Left lung (tissue), 10 donors: ENCODE measurements around the gene CD300LD. TPM values are rescaled to one million over a fixed set of nuclear protein-coding genes. Genes with fewer than 3 reads are reported as not detected.

Source experiments
- ATAC-seq: fragments of 200-7000 bp; cut with Tn5 transposase; one replicate; pipeline ENCODE4 v1.9.1; 2020; ENCODE audit warnings: moderate library complexity
- DNase-seq, 4 donors: peaks; one replicate each; pipeline ENCODE4 v3.0.0-alpha.2; 2013 to 2020
- H3K27ac ChIP-seq, 2 donors: fragments of 200-600 bp; sonication (generic) in 1 of 2; one replicate each; pipeline versions ENCODE4 v1.5.0 to v1.8.0; 2020 to 2021
- H3K27me3 ChIP-seq, 2 donors: fragments of 200-600 bp; sonication (generic) in 1 of 2; one replicate each; pipeline versions ENCODE4 v1.5.0 to v1.8.0; 2020 to 2021
- H3K36me3 ChIP-seq, 2 donors: fragments of 200-600 bp; sonication (generic) in 1 of 2; one replicate each; pipeline versions ENCODE4 v1.5.0 to v1.8.0; 2020 to 2021
- H3K4me1 ChIP-seq, 2 donors: fragments of 200-600 bp; one replicate each; pipeline ENCODE4 v1.8.0; 2021
- H3K4me3 ChIP-seq, 2 donors: fragments of 200-600 bp; sonication (generic) in 1 of 2; one replicate each; pipeline versions ENCODE4 v1.5.0 to v1.8.0; 2020 to 2021; ENCODE audit warnings: mild to moderate bottlenecking in 1 of 2
- H3K9me3 ChIP-seq, 2 donors: fragments of 200-600 bp; sonication (generic) in 1 of 2; one replicate each; pipeline versions ENCODE4 v1.5.0 to v1.8.0; 2020 to 2021
- intact Hi-C, 2 donors: fragments of 100-400 bp; cut with DNase I; formaldehyde crosslinking; loops; one replicate each; pipeline versions ENCODE4 v1.11.2 to v1.14.2; 2022
- polyA plus RNA-seq, 6 donors: library from polyadenylated mRNA; unstranded; fragments of 120-200 nt; gene quantifications; one replicate each; pipeline ENCODE4 v1.2.1, GENCODE V29; 2013; ENCODE audit not compliant: insufficient read length in 6 of 6
- total RNA-seq, 2 donors: library from RNA; stranded (reverse); fragmentation: NEBNext Ultra II Directional; extraction: Animal tissue kit (Norgen Biotek cat#: 25700); gene quantifications; one replicate each; pipeline ENCODE4 v1.2.1, GENCODE V29; 2021
- TF ChIP-seq, protein P1 (sequence below), 2 donors: fragments of 200-600 bp; sonication (generic) in 1 of 2; IDR thresholded peaks; one replicate each; pipeline versions ENCODE4 v1.5.0 to v1.8.0; 2021; ENCODE audit warnings: antibody characterized with exemption in 2 of 2
- donor health status: DM: no; HTN: yes; CAD: no.
- donor health status: DM: no; HTN: no; CAD: no.

The CD300LD gene
- total and polyA plus RNA-seq, 8 donors: 0.29 TPM; not detected in 7

- Histone ChIP-seq H3K4me1 (peaks cover 0 to 37% of the 10 kb centered on the region in 2 donors), H3K27ac (peak overlapping the region in 1 of 2 donors; percentile 41)
Measured at GRCh38 chr17:74599023-74599399, 6.9 kb upstream of the CD300LD start.

GRCh38 chr17:74598346-74599022 lies 6.4 kb upstream of the CD300LD start:
- Histone ChIP-seq H3K36me3 (no peaks in the 10 kb centered on the region), H3K4me3 (no peak overlapping the region), H3K4me1 (peaks cover 0 to 32% of the 10 kb centered on the region in 2 donors), H3K9me3 (no peaks in the 10 kb centered on the region), H3K27ac (no peak overlapping the region), H3K27me3 (peaks cover 0 to 68% of the 10 kb centered on the region in 2 donors)
- DNase-seq (no peak), ATAC-seq (no peak)
- TF ChIP-seq, protein P1, sequence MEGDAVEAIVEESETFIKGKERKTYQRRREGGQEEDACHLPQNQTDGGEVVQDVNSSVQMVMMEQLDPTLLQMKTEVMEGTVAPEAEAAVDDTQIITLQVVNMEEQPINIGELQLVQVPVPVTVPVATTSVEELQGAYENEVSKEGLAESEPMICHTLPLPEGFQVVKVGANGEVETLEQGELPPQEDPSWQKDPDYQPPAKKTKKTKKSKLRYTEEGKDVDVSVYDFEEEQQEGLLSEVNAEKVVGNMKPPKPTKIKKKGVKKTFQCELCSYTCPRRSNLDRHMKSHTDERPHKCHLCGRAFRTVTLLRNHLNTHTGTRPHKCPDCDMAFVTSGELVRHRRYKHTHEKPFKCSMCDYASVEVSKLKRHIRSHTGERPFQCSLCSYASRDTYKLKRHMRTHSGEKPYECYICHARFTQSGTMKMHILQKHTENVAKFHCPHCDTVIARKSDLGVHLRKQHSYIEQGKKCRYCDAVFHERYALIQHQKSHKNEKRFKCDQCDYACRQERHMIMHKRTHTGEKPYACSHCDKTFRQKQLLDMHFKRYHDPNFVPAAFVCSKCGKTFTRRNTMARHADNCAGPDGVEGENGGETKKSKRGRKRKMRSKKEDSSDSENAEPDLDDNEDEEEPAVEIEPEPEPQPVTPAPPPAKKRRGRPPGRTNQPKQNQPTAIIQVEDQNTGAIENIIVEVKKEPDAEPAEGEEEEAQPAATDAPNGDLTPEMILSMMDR (IDR thresholded peaks at IDR 0.05): no peak
- intact Hi-C loops: no loop called here

More at GRCh38 chr17:74599023-74599399, 6.9 kb upstream of the CD300LD start:
- Histone ChIP-seq H3K27me3 (peaks cover 0 to 68% of the 10 kb centered on the region in 2 donors), H3K9me3 (no peaks in the 10 kb centered on the region), H3K4me3 (no peak overlapping the region), H3K36me3 (no peaks in the 10 kb centered on the region)
- intact Hi-C loops: no loop called here
- peak; percentile 35 for ATAC-seq
- TF ChIP-seq, protein P1 (IDR thresholded peaks at IDR 0.05): no peak
- no peak for DNase-seq

DNA sequence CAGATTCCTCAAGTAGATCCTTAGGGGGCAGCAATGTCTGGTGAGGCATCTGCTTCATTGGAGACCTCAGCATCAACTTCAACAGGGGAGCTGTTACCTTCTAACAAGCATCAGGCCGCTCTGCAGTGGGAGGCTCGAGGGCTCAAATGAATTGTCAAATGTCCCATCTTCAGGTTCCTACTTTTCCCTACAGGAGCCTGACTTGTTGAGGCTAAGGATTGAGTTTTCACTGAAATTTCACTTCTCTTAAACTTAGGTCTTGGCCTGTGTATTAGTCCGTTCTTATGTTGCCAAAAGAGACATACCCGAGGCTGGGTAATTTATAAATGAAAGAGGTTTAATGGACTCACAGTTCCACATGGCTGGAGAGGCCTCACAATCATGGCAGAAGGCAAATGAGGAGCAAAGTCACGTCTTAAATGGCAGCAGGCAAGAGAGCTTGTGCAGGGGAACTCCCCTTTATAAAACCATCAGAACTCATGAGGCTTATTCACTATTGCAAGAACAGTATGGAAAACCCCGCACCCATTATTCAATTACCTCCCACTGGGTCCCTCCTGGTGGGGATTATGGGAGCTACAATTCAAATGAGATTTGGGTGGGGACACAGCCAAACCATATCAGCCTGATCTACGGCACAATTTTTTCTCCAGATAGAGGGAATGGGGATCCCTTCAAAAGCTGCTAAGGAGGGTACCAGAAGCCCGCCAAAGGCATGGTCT lies 5.1 kb upstream of the CD300LD start:
- ATAC-seq: no peak

DNA sequence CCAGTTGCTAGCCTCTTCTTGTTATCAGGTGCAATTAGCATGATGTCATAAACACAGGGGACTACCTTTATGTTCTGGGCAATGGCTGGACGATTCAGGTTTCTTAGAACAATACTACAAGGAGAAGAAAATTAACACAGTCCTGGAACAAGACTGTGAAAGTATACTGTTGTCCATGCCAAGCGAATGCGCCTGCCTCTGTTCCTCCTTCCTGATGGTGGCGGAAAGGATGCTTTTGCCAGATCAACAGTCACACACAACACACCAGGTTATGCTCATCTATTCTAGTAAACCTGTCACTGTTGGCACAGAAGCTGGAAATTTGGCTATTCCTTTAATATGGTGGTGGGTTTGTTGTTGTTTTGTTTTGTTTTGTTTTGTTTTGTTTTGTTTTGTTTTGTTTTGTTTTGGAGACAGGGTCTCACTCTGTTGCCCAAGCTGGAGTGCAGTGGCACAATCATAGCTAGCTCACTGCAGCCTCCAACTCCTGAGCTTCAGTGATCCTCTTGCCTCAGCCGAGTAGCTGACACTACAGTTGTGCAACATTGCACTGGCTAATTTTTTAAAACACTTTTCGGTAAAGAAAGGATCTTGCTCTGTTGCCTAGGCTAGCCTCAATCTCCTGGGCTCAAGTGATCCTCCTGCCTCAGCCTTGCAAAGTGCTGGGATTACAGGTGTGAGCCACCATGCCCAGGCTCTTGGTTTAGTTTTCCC lies 3.1 kb upstream of the CD300LD start:
- no peak for DNase-seq
- peaks cover 0 to 62% of the 10 kb centered on the region in 2 donors for H3K27me3 ChIP-seq
- H3K4me3 ChIP-seq: no peak overlapping the region
- no peak for ATAC-seq
- H3K36me3 ChIP-seq: no peaks in the 10 kb centered on the region
- intact Hi-C loops: no loop called here
- TF ChIP-seq, protein P1 (IDR thresholded peaks at IDR 0.05): no peak
- H3K9me3 ChIP-seq: no peaks in the 10 kb centered on the region
- peaks cover 0 to 19% of the 10 kb centered on the region in 2 donors for H3K4me1 ChIP-seq
- no peak overlapping the region for H3K27ac ChIP-seq

More for the DNA sequence above, 5.1 kb upstream of the CD300LD start:
- no peak overlapping the region for H3K27ac ChIP-seq
- intact Hi-C loops: no loop called here
- no peak overlapping the region for H3K4me3 ChIP-seq
- H3K4me1 ChIP-seq: peaks cover 0 to 19% of the 10 kb centered on the region in 2 donors
- TF ChIP-seq, protein P1 (IDR thresholded peaks at IDR 0.05): no peak
- no peak for DNase-seq
- peaks cover 0 to 65% of the 10 kb centered on the region in 2 donors for H3K27me3 ChIP-seq
- no peaks in the 10 kb centered on the region for H3K36me3 ChIP-seq
- no peaks in the 10 kb centered on the region for H3K9me3 ChIP-seq

- DNase-seq: no peak
- no peaks in the 10 kb centered on the region for H3K9me3 ChIP-seq
- H3K27ac ChIP-seq: no peak overlapping the region
- H3K27me3 ChIP-seq: peaks cover 0 to 62% of the 10 kb centered on the region in 2 donors
- H3K4me1 ChIP-seq: no peaks in the 10 kb centered on the region
- intact Hi-C loops: no loop called here
- ATAC-seq: no peak
- H3K4me3 ChIP-seq: no peak overlapping the region
- H3K36me3 ChIP-seq: no peaks in the 10 kb centered on the region
- TF ChIP-seq, protein P1 (IDR thresholded peaks at IDR 0.05): no peak
Measured at GRCh38 chr17:74591503-74591902, 580 bp downstream of the CD300LD start.
